T-helper 2 cell treated with Interferon-gamma antibody and Interleukin-4, amounts not matched to agents 5 μg/mL and 100 μg/mL, for 36 hours (primary cell): ENCODE results near the gene CD3E.

ENCODE experiments used
- DNase-seq: peaks from one replicate; pipeline ENCODE4 v3.0.0; 2021; ENCODE audit warnings: low spot score
- H3K27ac Mint-ChIP-seq: one replicate; pipeline ENCODE4 v1.8.0; 2021; ENCODE audit warnings: mild to moderate bottlenecking, mixed read lengths
- H3K27me3 Mint-ChIP-seq: one replicate; pipeline ENCODE4 v1.8.0; 2021; ENCODE audit warnings: low read depth, mixed read lengths
- H3K36me3 Mint-ChIP-seq: one replicate; pipeline ENCODE4 v1.8.0; 2021; ENCODE audit warnings: low read depth, mixed read lengths
- H3K4me1 Mint-ChIP-seq: one replicate; pipeline ENCODE4 v1.8.0; 2021; ENCODE audit warnings: low read depth, mixed read lengths
- H3K4me3 Mint-ChIP-seq: one replicate; pipeline ENCODE4 v1.8.0; 2022; ENCODE audit warnings: mild to moderate bottlenecking, moderate library complexity, mixed read lengths
- H3K9me3 Mint-ChIP-seq: one replicate; pipeline ENCODE4 v1.8.0; 2021; ENCODE audit warnings: mixed read lengths

CD3E gene

DNA sequence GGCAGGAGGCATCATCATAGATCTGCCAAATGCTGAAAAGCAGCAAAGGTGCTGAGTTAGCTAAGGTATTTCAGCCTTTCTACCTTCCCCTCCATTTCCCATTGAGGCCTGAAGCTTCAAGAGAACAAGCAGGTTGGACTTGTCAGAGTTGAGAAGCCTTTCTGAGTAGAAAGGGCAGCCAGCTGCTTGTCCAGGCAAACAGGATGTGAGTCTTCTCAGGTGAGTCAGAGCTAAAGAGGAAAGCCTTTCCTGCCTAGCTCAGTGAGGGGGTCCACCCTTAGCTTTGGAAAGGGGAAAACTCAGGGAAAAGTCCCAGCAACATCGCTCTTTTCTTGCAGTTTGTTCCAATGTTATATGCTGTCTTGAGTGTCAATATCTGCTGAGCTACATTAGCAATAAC lies 27.2 kb upstream of the CD3E start:
- Mint-ChIP-seq H3K36me3 (no peaks in the 10 kb centered on the region), H3K27me3 (no peaks in the 10 kb centered on the region), H3K4me3 (no peak overlapping the region), H3K27ac (no peak overlapping the region), H3K4me1 (peaks cover 45% of the 10 kb centered on the region), H3K9me3 (no peaks in the 10 kb centered on the region)
- DNase-seq = no peak

DNA sequence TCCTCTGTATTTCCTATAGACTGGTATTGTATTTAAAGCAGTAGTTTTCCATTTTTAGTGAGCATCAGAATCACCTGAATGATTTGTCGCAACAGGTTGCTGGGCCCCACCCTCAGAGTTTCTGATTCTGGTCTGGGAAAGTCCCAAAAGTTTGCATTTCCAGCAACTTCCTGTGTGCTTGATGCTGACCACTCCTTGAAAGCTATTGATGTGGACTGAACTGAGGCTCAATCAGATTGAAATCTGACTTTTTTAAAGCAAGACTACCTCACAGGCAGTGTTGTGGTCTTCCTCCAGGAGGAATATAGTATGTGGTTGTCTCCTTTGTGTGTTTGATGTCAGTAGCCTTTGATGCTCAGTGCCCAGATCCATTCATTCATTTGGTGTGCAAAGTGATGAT lies 23.2 kb upstream of the CD3E start:
- Mint-ChIP-seq H3K36me3 (no peaks in the 10 kb centered on the region), H3K27ac (peak overlapping the region; percentile 27)

DNA sequence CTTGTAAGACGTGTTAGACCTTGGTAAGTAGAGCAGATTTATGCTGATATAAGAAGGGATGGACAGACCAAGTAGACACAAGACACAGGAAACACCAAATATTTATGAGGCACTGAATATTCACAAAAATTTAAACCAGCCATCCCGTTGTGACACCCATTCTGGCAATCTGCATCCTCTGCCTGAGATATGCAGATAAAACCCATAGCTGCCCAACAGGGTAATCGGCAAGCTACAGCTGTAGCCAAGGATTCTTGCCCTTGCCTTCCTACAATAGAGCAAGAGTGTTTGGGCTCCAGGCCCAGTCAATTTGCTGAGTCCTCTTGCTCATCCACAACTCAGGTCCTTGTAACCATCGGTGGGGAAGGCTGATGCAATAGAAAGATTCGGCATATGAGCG lies 21.9 kb upstream of the CD3E start:
- H3K4me1 Mint-ChIP-seq = peaks cover 32% of the 10 kb centered on the region
- no peaks in the 10 kb centered on the region for H3K9me3 Mint-ChIP-seq
- no peak for DNase-seq
- no peaks in the 10 kb centered on the region for H3K27me3 Mint-ChIP-seq
- H3K4me3 Mint-ChIP-seq = no peak overlapping the region
- no peaks in the 10 kb centered on the region for H3K36me3 Mint-ChIP-seq
- no peak overlapping the region for H3K27ac Mint-ChIP-seq

More for the DNA sequence above, 23.2 kb upstream of the CD3E start:
- H3K4me1 Mint-ChIP-seq = peaks cover 43% of the 10 kb centered on the region
- no peaks in the 10 kb centered on the region for H3K27me3 Mint-ChIP-seq
- no peaks in the 10 kb centered on the region for H3K9me3 Mint-ChIP-seq
- peak overlapping the region; percentile 8 for H3K4me3 Mint-ChIP-seq
- no peak for DNase-seq

DNA sequence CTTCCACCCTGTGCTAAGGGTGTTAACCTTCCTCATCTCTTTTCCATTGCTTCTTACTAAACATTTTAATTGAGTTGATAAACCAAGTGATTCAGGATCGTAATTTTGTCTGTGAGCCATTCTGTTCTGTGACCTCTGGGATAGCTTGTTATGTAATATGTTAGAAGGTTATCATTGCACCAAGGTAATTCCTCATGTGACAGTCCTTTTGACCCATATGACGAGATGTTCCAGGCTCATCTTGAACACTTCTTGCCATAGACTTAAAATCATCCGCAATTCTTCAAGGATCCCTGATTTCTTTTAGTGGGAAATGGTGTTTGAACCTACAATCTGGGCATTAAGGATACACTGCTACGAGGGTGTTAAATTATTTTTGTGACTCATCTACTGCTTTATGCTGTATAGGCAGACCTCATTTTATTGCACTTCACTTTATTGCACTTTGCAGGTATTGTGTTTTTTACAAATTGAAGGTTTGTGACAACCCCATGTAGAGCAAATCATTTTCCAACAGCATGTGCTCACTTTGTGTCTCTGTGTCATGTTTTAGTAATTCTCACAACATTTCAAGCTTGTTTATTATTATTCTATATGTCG lies 21.4 kb upstream of the CD3E start:
- Mint-ChIP-seq H3K27ac (peak overlapping the region; percentile 24), H3K9me3 (no peaks in the 10 kb centered on the region), H3K4me1 (peaks cover 32% of the 10 kb centered on the region), H3K4me3 (no peak overlapping the region), H3K36me3 (no peaks in the 10 kb centered on the region), H3K27me3 (no peaks in the 10 kb centered on the region)
- no peak for DNase-seq

DNA sequence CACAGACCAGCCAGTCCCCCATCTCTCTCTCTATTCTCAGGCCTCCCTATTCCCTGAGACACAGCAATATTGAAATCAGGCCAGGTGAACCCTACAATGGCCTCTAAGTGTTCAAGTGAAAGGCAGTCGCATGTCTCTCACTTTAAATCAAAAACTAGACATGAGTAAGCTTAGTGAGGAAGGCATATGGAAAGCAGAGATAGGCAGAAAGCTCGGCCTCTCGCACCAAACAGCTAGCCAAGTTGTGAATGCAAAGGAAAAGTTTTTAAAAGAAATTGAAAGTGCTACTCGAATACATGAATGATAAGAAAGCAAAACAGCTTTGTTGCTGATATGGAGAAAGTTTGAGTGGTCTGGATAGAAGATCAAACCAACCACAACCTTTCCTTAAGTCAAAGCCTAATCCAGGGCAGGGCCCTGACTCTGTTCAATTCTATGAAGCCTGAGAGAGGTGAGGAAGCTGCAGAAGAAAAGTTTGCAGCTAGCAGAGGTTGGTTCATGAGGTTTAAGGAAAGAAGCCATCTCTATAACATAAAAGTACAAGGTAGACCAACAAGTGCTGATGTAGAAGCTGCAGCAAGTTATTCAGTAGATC lies 20.7 kb upstream of the CD3E start:
- Mint-ChIP-seq H3K27ac (peak overlapping the region; percentile 24), H3K4me1 (peaks cover 32% of the 10 kb centered on the region), H3K27me3 (no peaks in the 10 kb centered on the region), H3K4me3 (peak overlapping the region; percentile 32), H3K9me3 (no peaks in the 10 kb centered on the region), H3K36me3 (no peaks in the 10 kb centered on the region)
- no peak for DNase-seq

DNA sequence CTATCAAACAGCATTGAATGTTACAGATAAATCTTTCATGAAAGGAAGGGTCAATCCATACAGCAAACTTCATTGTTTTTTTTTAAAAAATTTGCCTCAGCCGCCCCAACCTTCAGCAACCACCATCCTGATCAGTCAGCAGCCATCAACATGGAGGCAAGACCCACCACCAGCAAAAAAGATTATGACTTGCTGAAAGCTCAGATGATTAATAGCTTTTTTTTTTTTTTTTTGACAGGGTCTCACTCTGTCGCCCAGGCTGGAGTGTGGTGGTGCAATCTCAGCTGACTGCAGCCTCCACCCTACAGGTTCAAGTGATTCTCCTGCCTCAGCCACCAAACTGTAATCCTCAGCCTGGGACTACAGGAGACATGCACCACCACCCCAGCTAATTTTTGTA lies 18.0 kb upstream of the CD3E start:
- Mint-ChIP-seq H3K4me3 (no peak overlapping the region), H3K9me3 (no peaks in the 10 kb centered on the region), H3K4me1 (peaks cover 31% of the 10 kb centered on the region), H3K36me3 (no peaks in the 10 kb centered on the region), H3K27ac (no peak overlapping the region), H3K27me3 (no peaks in the 10 kb centered on the region)
- DNase-seq = no peak

DNA sequence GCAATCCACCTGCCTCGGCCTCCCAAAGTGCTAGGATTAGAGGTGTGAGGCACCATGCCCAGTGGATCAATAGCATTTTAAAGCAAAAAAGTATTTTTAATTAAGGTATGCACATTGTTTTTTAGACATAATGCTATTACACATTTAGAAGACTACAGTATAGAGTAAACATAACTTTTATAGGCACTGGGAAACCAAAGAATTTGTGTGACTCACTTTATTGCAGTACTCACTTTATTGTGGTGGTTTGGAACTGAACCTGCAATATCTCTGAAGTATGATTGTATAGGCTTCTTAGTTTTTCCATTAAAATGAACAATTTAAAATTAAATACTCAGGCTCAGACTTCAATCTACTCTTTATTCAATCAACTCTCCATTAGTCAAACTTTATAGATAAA lies 17.5 kb upstream of the CD3E start:
- Mint-ChIP-seq H3K27ac (no peak overlapping the region), H3K4me1 (peaks cover 32% of the 10 kb centered on the region), H3K27me3 (no peaks in the 10 kb centered on the region), H3K9me3 (no peaks in the 10 kb centered on the region), H3K4me3 (no peak overlapping the region), H3K36me3 (no peaks in the 10 kb centered on the region)
- no peak for DNase-seq

DNA sequence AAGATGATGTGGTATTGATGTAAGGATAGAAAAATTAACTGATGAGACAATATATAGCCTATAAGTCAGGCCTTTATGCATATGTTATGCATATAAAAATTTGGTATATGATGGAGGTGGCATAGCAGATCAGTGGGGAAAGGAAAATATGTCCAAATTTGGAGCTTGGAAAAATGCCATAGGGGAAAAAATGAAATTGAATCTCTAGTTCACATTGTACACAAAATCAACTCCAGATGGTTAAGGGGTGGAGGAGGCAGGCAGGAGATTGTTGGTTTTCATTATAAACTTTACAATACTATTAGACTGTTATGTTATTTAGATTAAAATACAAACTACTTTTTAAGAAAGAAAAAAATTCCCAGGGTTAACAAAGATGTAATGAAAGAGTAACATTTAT lies 15.1 kb upstream of the CD3E start:
- Mint-ChIP-seq H3K4me1 (peaks cover 17% of the 10 kb centered on the region), H3K9me3 (no peaks in the 10 kb centered on the region), H3K27ac (no peak overlapping the region)

DNA sequence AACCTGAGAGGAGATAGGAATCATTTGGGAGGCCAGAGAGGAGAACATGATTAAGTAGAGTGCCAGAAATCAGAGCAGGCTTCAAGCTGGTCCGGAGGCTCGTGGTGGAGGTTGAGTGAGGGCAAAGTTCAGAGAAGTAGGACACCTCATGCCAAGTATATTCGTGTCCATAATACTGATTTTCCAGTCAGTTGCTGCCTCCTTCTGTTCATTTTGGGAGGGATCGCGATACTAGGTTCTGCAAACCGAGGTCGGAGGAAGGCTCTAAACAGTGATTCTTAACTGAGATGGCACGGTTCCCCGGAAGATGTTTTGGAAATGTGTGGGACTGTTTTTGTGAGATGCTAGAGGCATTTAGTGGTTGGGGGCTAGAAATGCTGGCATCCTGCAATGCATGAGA lies 13.6 kb upstream of the CD3E start:
- DNase-seq = peak; percentile 37
- H3K9me3 Mint-ChIP-seq = no peaks in the 10 kb centered on the region

More for the DNA sequence above, 15.1 kb upstream of the CD3E start:
- DNase-seq = no peak
- no peak overlapping the region for H3K4me3 Mint-ChIP-seq
- no peaks in the 10 kb centered on the region for H3K27me3 Mint-ChIP-seq
- H3K36me3 Mint-ChIP-seq = no peaks in the 10 kb centered on the region

DNA sequence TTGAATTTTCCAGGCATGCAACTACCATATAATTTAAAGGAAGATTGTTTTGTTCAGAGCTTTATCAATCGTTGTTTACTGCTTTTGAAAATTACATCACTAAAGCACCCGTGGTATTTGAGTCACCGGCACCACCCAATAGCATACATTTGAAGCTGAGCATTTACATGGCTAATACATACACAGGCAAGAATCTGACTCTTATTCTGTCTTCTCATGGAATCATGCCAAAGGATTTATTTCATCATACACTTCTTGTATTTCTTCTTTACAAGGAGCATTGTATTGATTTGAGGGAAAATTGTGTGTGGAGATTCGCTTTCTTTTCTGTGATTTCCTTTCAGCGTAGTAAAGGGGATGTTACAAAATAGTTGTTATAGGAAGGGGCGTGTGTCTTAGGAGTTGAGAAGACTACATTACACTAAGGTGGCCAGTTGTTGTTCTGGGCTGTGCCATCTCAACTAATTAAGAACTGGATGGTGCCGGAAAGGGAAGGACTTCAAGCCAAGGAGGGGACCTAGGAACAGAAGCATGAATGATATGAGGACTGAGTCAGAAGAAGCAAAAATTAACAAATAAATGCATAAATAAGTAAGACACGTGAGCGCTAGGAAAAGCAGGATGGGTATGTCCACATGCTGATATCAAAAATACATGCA lies 12.9 kb upstream of the CD3E start:
- H3K4me3 Mint-ChIP-seq = no peak overlapping the region
- no peak overlapping the region for H3K27ac Mint-ChIP-seq
- no peaks in the 10 kb centered on the region for H3K36me3 Mint-ChIP-seq
- H3K9me3 Mint-ChIP-seq = no peaks in the 10 kb centered on the region
- DNase-seq = no peak
- peaks cover 23% of the 10 kb centered on the region for H3K4me1 Mint-ChIP-seq
- H3K27me3 Mint-ChIP-seq = no peaks in the 10 kb centered on the region

More for the DNA sequence above, 13.6 kb upstream of the CD3E start:
- no peaks in the 10 kb centered on the region for H3K36me3 Mint-ChIP-seq
- H3K27me3 Mint-ChIP-seq = no peaks in the 10 kb centered on the region
- no peak overlapping the region for H3K27ac Mint-ChIP-seq
- peaks cover 19% of the 10 kb centered on the region for H3K4me1 Mint-ChIP-seq
- no peak overlapping the region for H3K4me3 Mint-ChIP-seq

DNA sequence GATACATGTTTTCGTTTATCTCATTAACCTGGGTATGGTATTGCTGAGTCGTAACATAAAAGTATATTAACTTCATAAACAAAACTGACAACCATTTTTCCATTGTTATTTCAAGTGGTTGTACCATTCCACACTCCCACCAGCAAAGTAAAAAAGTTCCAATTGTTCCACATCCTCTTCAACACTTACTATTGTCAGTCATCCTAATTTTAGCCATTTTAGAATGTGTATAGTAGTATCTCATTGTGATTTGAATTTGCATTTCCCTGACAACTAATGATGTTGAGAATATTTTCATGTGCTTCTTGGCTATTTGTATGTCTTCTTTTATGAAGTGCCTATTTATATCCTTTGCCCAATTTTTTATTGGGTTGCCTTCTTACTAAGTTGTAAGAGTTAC lies 10.5 kb upstream of the CD3E start:
- no peak for DNase-seq
- no peak overlapping the region for H3K27ac Mint-ChIP-seq
- H3K4me3 Mint-ChIP-seq = no peak overlapping the region
- H3K9me3 Mint-ChIP-seq = no peaks in the 10 kb centered on the region
- H3K36me3 Mint-ChIP-seq = no peaks in the 10 kb centered on the region
- H3K4me1 Mint-ChIP-seq = peaks cover 23% of the 10 kb centered on the region
- H3K27me3 Mint-ChIP-seq = no peaks in the 10 kb centered on the region

DNA sequence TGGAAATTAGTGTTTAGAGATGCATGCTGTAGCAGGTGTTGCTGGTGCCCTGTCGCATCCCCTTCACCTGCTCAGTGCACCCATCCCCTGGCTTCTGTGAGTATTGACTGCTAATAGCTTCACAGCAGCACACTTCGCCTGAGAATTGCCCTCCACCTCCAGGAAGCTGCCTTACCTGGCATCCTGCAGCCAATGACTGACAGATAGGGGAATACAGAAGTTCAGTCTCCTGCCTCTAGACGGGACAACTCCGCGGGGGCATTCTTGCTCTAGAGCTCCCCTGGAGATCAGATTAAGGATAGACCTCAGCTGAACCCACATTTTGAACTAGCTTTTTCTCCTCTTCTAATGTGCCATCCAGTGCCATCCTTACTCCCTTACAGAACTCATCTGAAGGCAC lies 9.3 kb upstream of the CD3E start:
- Mint-ChIP-seq H3K27ac (no peak overlapping the region), H3K9me3 (no peaks in the 10 kb centered on the region), H3K27me3 (no peaks in the 10 kb centered on the region), H3K4me3 (no peak overlapping the region), H3K4me1 (peaks cover 21% of the 10 kb centered on the region), H3K36me3 (no peaks in the 10 kb centered on the region)
- DNase-seq = no peak

DNA sequence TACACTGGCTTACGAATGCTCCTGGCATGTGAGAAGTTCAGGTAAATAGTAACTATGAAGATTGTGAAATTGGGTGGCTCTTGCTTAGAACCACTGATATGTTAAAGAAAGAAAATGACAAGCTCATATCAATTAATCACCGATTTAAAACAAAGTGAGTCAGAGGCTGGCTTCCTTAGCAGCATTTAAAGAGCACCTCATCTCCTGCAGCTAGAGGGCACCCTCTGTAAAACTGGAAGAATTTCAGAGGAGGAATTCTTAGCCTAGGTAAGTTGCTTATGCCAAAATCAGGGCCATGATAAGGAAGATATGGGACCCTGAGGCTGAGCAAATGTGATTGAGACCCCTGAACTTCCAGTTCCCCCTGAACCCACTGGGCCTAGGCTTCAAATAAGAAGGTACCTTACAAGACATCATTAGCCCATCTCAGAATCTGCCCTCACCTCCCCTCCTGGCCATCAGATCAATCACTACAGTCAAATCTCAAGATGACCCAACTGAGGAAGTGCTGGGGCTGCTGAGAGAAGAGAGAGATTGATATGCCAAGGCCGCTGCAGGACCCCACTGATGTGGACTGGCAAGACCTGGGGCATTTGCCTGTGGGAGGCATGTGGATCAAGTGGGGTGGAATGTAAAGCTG lies 8.6 kb upstream of the CD3E start:
- Mint-ChIP-seq H3K36me3 (no peaks in the 10 kb centered on the region), H3K27me3 (no peaks in the 10 kb centered on the region), H3K4me3 (no peak overlapping the region), H3K9me3 (no peaks in the 10 kb centered on the region), H3K27ac (peak overlapping the region; percentile 7), H3K4me1 (peaks cover 16% of the 10 kb centered on the region)
- no peak for DNase-seq

DNA sequence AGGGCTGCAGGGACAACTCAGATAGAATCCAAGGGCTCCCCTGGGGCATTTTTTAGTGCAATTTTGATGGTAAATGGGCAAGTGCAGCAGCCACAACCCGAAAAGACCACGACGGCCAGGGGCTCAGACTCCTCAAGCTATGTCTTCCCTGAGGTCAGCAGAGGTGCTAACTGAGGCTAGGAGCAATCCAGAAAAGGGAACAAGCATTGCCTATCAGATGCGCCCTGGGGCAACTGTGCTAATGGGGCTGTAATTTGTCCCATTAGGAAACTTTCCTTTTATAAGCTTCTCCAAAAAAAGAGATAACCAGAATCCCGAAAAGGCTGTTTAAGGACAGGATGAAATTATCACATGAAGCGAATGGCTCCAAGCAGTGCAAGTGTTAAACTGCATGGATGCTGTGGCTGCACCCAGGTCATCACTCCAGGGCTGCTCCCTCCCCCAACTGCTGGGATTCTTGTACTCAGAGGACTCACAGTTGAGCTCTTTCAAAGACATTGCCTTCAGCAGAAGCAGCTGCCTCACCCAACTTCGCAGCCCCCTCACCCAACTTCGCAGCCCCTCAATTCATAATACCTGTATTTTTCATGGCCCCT lies 2.8 kb upstream of the CD3E start:
- H3K4me1 Mint-ChIP-seq = peaks cover 21% of the 10 kb centered on the region
- H3K27ac Mint-ChIP-seq = no peak overlapping the region
- no peak for DNase-seq
- H3K36me3 Mint-ChIP-seq = peaks cover 16% of the 10 kb centered on the region
- H3K27me3 Mint-ChIP-seq = no peaks in the 10 kb centered on the region
- no peak overlapping the region for H3K4me3 Mint-ChIP-seq
- H3K9me3 Mint-ChIP-seq = no peaks in the 10 kb centered on the region
